H54 (cell line): ENCODE results near the gene FAU.

Experiments used
- DNase-seq: peaks from one replicate; pipeline ENCODE4 v3.0.0; 2011; ENCODE audit warnings: low spot score, mixed read lengths; ENCODE audit not compliant: insufficient read length
- FAIRE-seq: peaks from 3 replicates; lab custom pipeline; 2011; peaks lifted over from hg19 to GRCh38; lab: Jason Lieb, UNC
- POLR2A ChIP-seq: IDR thresholded peaks from 2 replicates; pipeline ENCODE4 v1.6.1; 2011; ENCODE audit warnings: low read depth, mild to moderate bottlenecking, low read length

Gene FAU

GRCh38 chr11:65083834-65084597, 37.9 kb downstream of the FAU start, which contains the start of the genes CDCA5 and ZFPL1:
CDCA5 (minus strand) TSS chr11:65084040; CDS start chr11:65083978, 62 bp downstream.
ZFPL1 (plus strand) TSS chr11:65084222; CDS start chr11:65084699, 477 bp downstream.
- TF ChIP-seq POLR2A = peak; percentile 67
- DNase-seq (peak; percentile 96), FAIRE-seq (no peak)

GRCh38 chr11:65083134-65083833, 38.6 kb downstream of the FAU start:
- DNase-seq (no peak), FAIRE-seq (no peak)
- no peak for TF ChIP-seq POLR2A

DNA sequence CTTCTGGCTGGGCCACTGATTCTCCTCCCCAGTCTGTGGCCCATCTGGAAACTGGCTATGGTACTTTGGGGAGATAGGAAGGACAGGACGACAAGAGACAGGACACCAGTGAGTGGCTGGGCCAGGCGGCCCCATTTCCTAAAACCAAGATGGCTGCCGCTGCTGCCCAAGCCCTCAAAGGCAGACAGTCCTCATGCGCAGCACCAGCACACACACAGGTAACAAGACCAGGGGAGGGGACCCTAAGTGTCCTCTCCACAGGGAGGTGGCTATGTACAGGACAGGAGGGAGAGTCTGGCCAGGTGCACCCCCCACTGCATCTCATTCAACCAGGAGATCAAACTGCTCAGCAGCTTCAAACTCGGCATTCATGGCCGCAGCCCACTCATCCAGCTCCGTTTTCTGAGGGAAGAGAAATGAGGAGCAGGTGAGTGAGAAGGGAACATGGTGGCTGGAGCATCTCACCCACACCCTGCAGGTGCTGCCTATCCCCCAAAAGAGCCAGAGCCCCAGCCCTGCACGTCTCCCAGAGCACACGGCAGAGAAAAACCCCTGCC, 43.1 kb downstream of the FAU start:
- FAIRE-seq (no peak), DNase-seq (no peak)
- TF ChIP-seq POLR2A = no peak

GRCh38 chr11:65078151-65078550, 43.8 kb downstream of the FAU start:
- FAIRE-seq (no peak), DNase-seq (no peak)

GRCh38 chr11:65077451-65077850, 44.5 kb downstream of the FAU start:
- no peak for TF ChIP-seq POLR2A
- DNase-seq = no peak

More at GRCh38 chr11:65078151-65078550, 43.8 kb downstream of the FAU start:
- no peak for TF ChIP-seq POLR2A

DNA sequence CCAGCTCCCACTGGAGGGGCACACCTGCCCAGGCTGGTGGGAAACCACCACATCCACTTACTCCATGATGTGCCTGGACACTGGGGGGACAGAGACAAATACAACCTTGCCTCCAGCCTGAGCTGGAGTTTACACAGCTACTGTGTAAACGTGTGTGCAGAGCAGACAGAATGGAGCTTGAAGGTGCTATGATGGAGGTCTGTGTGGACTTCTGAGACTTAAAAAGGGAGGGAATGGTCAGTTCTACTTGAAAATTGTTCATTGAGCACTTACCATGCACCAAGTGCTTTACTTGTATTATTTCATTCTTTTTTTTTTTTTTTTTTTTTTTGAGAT, 49.3 kb downstream of the FAU start:
- no peak for TF ChIP-seq POLR2A
- FAIRE-seq (no peak), DNase-seq (no peak)

More at GRCh38 chr11:65077451-65077850, 44.5 kb downstream of the FAU start:
- no peak for FAIRE-seq

DNA sequence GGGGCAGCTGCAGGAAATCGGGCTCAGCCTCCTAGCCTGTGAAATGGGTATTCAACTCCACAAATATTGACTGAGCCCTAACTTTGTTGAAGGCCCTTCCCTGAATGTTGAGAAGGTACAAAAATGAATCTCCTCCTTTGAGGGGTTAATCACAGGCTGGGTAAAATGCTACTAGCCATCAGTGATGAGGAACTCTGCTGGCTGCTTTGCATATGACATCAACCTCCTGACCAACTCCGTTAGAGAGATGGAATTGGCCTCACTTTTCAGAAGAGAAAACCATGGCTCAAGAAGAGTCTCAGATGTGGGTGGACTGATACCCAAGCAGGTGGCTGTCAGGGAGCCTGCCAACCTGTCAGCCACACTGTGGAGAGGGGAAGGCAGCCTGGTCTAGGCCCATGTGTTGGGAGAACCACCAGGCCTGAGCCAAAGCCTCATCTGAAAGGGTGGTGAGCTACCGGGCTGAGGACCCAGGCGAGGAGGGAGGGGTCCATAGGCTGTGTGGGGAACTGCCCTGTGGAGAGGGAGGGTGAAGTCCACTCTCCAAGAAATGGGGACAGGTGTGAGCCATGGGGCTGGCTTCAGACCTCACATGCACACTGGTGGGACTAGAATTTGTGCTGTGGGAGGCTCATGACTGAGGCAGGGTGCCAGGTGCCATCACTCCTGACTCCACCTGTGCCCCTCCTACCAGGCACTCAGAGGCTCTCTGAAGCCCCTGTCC, 49.9 kb downstream of the FAU start:
- DNase-seq (no peak), FAIRE-seq (no peak)
- no peak for TF ChIP-seq POLR2A
